ENCODE results near the gene PACS1. TPM values are rescaled to one million over a fixed set of nuclear protein-coding genes. Genes with fewer than 3 reads are reported as not detected.

The PACS1 gene
- total RNA-seq, 2 donors from 2014 or later = 17.1 to 19.2 TPM

DNA sequence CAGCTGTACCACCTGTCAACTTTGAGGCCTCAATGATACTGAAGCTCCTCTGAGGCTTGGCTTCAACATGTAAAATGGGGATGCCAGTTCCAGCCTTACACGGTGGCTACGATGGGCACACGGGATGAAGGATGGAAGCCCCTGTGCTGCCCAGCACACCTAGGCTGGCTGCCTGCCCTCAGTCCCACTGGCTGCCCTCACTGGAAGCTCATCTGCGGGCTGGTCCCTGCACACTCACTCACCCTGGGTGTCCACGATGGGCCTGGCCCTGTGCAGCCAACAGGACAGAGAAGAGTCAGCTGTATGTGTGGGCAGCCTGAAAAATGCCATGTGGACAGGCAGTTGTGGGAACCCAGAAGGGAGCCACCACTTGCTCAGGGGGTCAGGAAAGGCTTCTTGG is 216.6 kb downstream of the PACS1 start:
- ATAC-seq = no peak
- intact Hi-C loops (cut with DNase I, micrococcal nuclease) = no loop called here
- DNase-seq = no peak

- intact Hi-C loops (cut with DNase I, micrococcal nuclease) = no loop called here
Observed at GRCh38 chr11:66287211-66287888, 217.3 kb downstream of the PACS1 start.

GRCh38 chr11:66287889-66288670 is 218.0 kb downstream of the PACS1 start:
- DNase-seq = no peak
- peak; percentile 10 for ATAC-seq
- intact Hi-C loops (cut with DNase I, micrococcal nuclease) = no loop called here

More at GRCh38 chr11:66287211-66287888, 217.3 kb downstream of the PACS1 start:
- no peak for ATAC-seq
- no peak for DNase-seq

GRCh38 chr11:66288671-66289547 is 218.8 kb downstream of the PACS1 start, which contains the start of gene YIF1A:
TSS of gene YIF1A (minus strand) at chr11:66289143. CDS start at chr11:66288985, 158 bp downstream.
- ATAC-seq = peak; percentile 89
- DNase-seq = peak; percentile 97 to 100
- intact Hi-C loops (cut with DNase I, micrococcal nuclease) = no loop called here

GRCh38 chr11:66289548-66290329 is 219.7 kb downstream of the PACS1 start:
- intact Hi-C loops (cut with DNase I, micrococcal nuclease) = no loop called here
- DNase-seq = peak; percentile 76 to 84
- ATAC-seq = peak; percentile 43

DNA sequence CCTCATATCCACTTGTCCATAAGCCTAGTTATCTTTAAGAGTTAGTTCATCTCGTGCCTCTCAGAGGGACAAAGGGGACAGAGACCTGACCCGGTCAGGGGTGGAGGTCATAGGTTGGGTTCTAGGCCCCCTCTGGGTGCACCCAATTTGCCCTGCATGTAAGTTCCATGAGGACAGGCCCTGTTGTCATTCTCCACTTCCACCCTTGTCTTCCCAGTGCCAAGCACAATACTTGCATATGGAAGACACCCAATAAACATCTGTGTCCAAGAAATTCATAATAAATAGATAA is 220.2 kb downstream of the PACS1 start:
- DNase-seq (no peak), ATAC-seq (no peak)
- intact Hi-C loops (cut with DNase I, micrococcal nuclease) = no loop called here

- intact Hi-C loops (cut with DNase I, micrococcal nuclease) = no loop called here
- no peak for ATAC-seq
- no peak for DNase-seq
Observed at GRCh38 chr11:66291303-66291705, 221.2 kb downstream of the PACS1 start.

DNA sequence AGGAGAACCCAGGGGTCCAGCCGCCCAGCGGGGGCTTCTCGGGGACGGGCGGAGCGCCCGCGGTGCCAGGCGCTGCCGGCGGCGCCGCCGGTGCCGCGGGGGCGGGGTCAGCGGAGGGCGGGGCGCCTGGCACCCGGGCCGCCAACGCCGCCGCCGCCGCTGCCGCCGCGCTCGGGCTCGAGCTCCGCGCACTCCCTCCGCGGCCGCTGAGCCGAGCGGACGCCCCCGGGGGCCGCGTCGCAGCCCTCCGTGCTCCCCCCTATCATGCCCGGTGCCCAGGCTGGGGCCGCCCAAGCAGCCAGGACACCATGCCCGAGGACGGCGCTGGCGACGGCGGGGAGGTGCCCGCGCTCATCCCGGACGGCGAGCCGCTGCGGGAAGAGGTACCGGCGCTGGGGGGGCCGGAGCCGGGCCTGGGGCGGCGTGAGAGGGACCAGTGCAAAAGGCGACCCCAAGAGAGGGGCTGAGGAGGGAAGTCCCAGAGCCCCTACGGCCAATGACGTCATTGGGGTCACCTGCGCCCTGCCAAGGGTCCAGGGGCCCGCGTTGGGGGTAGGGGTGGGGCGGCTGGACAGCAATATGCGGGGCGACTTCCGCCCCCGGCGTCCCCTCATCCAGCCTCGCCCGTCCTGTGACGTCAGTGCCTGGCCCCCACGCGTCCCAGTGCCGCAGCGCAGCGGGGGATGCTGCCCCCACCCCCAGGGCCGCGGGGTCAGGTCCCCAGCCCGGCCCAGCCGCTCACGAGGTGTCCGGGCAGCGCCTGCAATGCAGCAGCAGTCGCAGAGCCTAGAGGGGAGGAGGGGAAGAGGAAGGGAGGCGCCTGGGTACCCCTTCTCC is 221.9 kb downstream of the PACS1 start, which contains the start of gene TMEM151A:
TMEM151A (plus strand) TSS at position 189 of the 837 bp plus-strand sequence; CDS start at position 309, 120 bp downstream.
- ATAC-seq = no peak
- peak in 1 of 2 donors; percentile 49 for DNase-seq

DNA sequence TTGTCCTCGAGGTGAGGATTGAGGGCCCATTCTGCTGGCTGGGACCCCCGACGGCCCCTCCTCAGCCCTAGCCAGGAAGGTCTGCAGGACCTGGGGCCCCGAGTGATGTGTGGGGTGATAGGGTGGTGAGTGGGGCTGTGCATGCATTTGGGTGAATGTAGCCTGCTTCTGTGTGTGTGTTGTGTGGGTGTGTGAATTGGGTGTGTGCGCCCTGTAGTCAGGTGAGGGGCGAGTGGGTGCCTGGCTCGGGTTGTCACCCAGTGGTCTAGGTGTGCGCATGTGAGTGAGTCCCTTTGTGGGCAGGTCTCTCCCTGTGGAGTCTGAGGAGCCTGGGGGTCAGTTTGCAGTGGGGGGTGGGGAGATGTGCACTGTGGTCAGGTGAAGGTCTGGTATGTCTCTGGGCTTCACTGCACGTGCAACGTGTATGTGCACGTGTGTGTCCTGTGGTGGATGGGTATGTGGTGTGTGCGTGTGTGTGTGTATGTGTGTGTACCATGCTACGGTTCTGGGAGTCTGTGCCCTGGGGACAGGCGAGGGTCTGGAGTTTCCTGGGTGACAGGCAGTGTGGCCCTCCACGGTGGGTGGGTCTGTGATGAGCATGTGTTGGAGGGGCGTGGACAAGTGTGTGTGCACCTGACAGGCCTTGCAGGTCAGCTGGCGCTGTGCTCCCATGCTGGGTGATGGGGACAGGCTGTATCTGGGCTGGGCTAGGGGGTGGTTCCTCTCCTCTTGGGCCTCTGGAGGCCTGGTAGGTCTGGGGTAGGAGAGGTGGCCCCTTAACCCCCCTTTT is 222.7 kb downstream of the PACS1 start:
- no peak for ATAC-seq
- DNase-seq = no peak
- intact Hi-C loops (cut with DNase I, micrococcal nuclease) = no loop called here

More for the DNA sequence above, 221.9 kb downstream of the PACS1 start, which contains the start of gene TMEM151A:
- intact Hi-C loops (cut with DNase I, micrococcal nuclease) = no loop called here

- DNase-seq (no peak), ATAC-seq (no peak)
- intact Hi-C loops (cut with DNase I, micrococcal nuclease) = no loop called here
Observed at GRCh38 chr11:66293352-66293751, 223.3 kb downstream of the PACS1 start.

DNA sequence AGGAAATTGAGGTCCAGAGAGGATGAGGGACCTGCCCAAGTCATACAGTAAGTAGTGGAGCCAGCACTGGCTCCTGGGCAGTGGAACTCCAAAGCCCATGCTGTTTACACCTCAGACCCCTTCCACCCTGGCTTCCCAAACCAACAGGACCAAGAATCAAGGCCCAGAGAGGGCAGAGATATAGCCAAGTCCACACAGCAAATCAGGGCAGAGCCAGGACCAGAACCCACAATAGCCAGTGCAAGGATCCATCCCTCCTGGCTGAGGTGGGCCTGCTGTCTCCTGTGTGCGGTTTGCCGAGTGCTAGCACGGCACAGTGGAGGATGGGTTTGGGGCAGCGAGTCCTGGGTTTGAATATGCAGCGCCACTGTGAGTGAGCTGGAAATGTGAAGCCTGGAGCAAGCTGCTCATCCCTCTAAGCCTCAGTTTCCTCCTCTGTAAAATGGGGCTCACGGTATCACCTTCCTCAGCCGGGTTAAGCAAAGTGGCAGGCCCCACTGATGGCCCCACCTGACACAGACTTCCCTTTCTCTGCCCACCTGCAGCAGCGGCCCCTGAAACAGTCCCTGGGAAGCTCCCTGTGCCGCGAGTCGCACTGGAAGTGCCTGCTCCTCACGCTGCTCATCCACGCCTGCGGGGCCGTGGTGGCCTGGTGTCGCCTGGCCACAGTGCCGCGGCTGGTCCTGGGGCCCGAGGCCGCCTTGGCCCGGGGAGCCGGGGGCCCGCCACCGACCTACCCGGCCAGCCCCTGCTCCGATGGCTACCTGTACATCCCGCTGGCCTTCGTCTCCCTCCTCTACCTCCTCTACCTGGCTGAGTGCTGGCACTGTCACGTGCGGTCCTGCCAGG is 223.9 kb downstream of the PACS1 start:
- DNase-seq (no peak), ATAC-seq (no peak)
- intact Hi-C loops (cut with DNase I, micrococcal nuclease) = no loop called here

Other genes with a start within 250 kb of the PACS1 start
- 1 to 10 TPM; 1.6 to 3.8 TPM for gene SNX32, start 236.3 kb upstream of the PACS1 start, total RNA-seq
- gene CFL1, start 212.1 kb upstream of the PACS1 start, total RNA-seq = 1,000 to 10,000 TPM; 1,740 to 2,016 TPM
- 10 to 100 TPM; 55.7 to 63.4 TPM for gene MUS81, start 209.8 kb upstream of the PACS1 start, total RNA-seq
- gene EFEMP2, start 197.5 kb upstream of the PACS1 start, total RNA-seq = 10 to 100 TPM in 1 of 2 donors, 1 to 10 TPM in 1; 4.5 to 21.4 TPM
- gene CTSW, start 190.4 kb upstream of the PACS1 start, total RNA-seq = 1 to 10 TPM; 1.5 to 2.4 TPM
- 10 to 100 TPM; 47.7 to 49.6 TPM for gene FIBP, start 181.8 kb upstream of the PACS1 start, total RNA-seq
- 1 to 10 TPM; 7.1 to 8.6 TPM for gene CCDC85B, start 179.6 kb upstream of the PACS1 start, total RNA-seq
- gene FOSL1, start 169.9 kb upstream of the PACS1 start, total RNA-seq = 1 to 10 TPM; 1.1 to 1.8 TPM
- 10 to 100 TPM; 18.6 to 29.3 TPM for gene C11orf68, start 151.2 kb upstream of the PACS1 start, total RNA-seq
- gene DRAP1, start 150.8 kb upstream of the PACS1 start, total RNA-seq = 10 to 100 TPM; 47.3 to 53.4 TPM
- gene TSGA10IP, start 124.8 kb upstream of the PACS1 start, total RNA-seq = not detected
- gene SART1, start 108.5 kb upstream of the PACS1 start, total RNA-seq = 10 to 100 TPM; 41.1 to 46.4 TPM
- gene EIF1AD, start 68.1 kb upstream of the PACS1 start, total RNA-seq = 10 to 100 TPM; 21.6 to 31.3 TPM
- 100 to 1,000 TPM; 103 to 111 TPM for gene BANF1, start 67.8 kb upstream of the PACS1 start, total RNA-seq
- gene CST6, start 58.3 kb upstream of the PACS1 start, total RNA-seq = not detected
- gene CATSPER1, start 43.8 kb upstream of the PACS1 start, total RNA-seq = under 1 TPM in 1 of 2 donors, not detected in 1; 0.39 TPM
- not detected for gene GAL3ST3, start 21.1 kb upstream of the PACS1 start, total RNA-seq
- 100 to 1,000 TPM; 123 to 131 TPM for gene SF3B2, start 17.9 kb upstream of the PACS1 start, total RNA-seq
- 10 to 100 TPM; 17.3 to 23.4 TPM for gene KLC2, start 187.4 kb downstream of the PACS1 start, total RNA-seq
- gene RAB1B, start 198.4 kb downstream of the PACS1 start, total RNA-seq = 100 to 1,000 TPM; 208 to 210 TPM
- gene CNIH2, start 207.9 kb downstream of the PACS1 start, total RNA-seq = 1 to 10 TPM; 1.1 to 1.2 TPM
- gene YIF1A, start 218.9 kb downstream of the PACS1 start, total RNA-seq = 100 to 1,000 TPM in 1 of 2 donors, 10 to 100 TPM in 1; 87.8 to 101 TPM
- gene TMEM151A, start 221.6 kb downstream of the PACS1 start, total RNA-seq = under 1 TPM; 0.14 to 0.18 TPM
- gene CD248, start 246.8 kb downstream of the PACS1 start, total RNA-seq = 10 to 100 TPM in 1 of 2 donors, 1 to 10 TPM in 1; 4.5 to 13.7 TPM

Measured in left colon (tissue), 2 donors.